HG02870 (cell line): ENCODE measurements around the gene NFE2L1.
"Not testable (repeated sequence)": the region's sequence is repeated elsewhere in the genome, so short reads cannot be mapped to it uniquely, and the experiment has no call there.

ENCODE experiments used
- ATAC-seq: cut with Tn5 transposase; IDR thresholded peaks from one replicate; pipeline ENCODE4 v1.9.1; 2021; ENCODE audit warnings: mild to moderate bottlenecking, moderate library complexity; ENCODE audit not compliant: unreplicated experiment

The NFE2L1 gene

DNA sequence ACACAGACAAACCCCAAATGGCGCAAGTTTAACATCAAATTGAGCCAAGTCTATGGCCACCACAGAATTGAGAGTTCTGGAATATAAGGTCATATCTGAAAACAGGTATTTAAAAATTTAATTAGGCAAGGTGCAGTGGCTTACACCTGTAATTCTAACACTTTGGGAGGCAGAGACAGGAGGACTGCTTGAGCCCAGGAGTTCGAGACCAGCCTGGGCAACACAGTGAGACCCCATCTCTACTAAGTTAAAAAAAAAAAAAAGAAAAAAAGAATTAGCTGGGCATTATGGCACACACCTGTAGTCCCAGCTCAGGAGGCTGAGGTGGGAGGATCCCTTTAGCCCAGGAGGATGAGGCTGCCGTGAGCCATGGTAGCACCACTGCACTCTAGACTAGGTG is 19.1 kb downstream of the NFE2L1 start:
- ATAC-seq: no peak

DNA sequence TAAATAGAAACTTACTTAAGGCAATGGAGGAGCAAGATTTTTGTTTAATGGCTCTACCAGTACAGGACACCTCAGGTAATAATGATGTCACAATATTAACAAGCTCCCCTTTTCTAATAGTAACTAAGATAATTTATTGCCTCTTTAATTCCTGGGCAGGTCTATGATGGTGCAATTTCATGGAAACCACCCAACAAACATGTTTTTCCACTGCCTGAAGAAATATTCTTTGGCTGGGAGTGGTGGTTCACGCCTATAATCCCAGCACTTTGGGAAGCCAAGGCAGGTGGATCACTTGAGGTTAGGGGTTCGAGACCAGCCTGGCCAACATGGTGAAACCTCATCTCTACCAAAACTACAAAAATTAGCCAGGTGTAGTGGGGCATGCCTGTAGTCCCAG is 19.6 kb downstream of the NFE2L1 start:
- ATAC-seq: not testable (repeated sequence)

DNA sequence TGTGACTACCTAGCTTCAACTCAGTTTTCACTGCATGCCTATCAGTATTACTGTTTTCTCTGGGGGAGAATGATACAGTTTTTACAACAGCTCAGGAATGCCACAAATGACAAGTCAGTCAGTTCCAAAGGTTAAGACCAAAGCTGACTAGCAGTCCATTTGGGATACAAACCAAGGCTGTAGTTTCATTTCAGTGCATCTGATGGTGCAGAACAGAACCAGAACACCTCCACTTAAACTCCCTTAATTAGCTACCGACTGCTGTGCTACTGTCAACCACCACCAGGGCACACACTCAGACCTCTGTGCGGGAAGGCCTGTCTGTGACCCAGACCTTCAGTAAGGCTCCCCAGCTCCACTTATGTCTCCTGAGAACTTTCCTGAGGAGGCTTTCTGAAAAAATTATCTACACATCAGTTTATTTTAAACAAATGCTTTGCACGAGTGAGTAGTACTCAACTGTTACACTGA is 20.4 kb downstream of the NFE2L1 start:
- no peak for ATAC-seq

DNA sequence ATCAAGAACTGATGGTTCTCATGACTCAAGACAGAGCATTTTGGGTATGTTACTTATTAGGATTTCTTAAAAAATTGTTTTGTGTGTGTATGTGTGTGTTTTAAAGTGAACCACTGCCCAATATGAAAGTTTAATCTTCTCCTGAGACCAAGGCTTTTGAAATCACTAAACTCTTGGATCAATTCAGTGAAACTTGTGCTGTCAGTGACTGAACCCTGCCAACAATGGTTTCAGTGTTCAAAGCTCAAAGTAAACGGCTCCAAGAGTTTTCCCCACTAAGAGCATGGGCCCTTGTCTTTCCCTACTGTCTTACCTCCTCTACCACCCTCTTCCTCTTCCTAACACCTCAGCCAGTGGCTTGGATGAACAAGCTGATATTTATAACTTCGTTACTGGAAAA is 22.0 kb downstream of the NFE2L1 start:
- ATAC-seq: no peak

GRCh38 chr17:48071654-48072053 is 23.5 kb downstream of the NFE2L1 start:
- no peak for ATAC-seq

- not testable (repeated sequence) for ATAC-seq
Observed at GRCh38 chr17:48072811-48073210, 24.7 kb downstream of the NFE2L1 start.

DNA sequence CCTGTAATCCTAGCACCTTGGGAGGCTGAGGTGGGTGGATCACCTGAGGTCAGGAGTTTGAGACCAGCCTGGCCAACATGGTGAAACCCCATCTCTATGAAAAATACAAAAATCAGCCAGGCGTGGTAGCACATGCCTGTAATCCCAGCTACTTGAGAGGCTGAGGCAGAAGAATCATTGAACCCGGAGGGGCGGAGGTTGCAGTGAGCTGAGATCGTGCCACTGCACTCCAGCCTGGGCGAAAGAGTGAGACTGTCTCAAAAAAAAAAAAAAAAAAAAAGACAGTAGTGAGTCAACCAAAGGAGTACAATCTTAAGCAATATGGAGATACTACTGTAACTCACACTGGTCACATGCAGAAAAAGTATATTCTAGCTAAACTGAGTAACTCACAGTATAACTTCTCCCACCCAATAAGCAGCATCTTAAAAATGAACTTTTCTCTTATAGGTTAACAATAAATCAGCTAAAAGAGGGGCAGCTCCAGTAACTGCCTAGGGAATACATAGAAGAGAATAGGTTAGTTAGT is 25.5 kb downstream of the NFE2L1 start:
- not testable (repeated sequence) for ATAC-seq

DNA sequence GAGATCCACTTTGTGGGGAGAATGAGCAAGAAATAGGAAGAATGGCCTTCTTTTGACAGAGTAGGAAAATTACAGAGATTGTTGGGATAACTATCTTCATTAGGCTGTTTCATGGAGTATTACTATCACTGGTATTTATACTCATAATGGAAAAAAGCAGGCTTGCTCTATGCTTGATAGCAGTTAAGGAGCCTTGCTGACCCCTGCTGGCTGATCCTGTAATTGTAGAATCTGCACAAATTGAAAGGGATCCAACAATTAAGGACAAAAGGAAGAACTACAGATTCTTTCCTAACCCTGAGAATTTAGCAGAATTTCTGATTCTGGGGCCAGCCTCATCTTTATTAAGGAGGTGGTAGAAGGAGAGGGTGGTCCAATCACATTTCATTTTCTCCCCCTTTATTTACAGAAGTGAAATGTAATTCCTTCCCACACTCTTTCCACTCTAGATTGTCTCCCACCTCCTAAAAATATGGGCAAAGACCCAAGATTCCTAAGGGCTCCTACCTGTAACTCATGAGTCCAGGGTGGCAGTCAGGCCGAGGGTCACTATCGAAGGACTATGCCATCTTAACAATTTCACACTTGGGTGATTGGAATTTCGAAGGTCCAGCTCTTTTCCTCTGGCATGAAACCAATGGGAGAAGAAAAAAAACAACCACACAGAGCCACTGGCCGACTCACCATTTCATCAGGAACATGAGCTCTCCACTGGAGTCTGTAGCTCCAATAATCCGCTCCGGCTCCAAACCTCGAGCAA is 26.3 kb downstream of the NFE2L1 start:
- no peak for ATAC-seq

DNA sequence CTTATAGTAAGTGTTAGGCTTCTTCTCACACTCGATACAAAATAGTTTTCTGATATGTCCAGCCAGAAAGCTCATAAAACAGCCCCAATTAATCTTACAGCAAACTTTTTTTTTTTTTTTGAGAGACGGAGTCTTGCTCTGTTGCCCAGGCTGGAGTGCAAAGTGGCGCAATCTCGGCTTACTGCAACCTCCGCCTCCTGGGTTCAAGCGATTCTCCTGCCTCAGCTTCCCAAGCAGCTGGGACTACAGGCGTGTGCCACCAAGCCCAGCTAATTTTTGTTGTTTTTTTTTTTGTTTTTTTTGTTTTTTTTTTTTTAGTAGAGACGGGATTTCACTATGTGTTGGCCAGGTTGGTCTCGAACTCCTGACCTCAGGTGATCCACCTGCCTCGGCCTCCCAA is 29.0 kb downstream of the NFE2L1 start:
- ATAC-seq: not testable (repeated sequence)

DNA sequence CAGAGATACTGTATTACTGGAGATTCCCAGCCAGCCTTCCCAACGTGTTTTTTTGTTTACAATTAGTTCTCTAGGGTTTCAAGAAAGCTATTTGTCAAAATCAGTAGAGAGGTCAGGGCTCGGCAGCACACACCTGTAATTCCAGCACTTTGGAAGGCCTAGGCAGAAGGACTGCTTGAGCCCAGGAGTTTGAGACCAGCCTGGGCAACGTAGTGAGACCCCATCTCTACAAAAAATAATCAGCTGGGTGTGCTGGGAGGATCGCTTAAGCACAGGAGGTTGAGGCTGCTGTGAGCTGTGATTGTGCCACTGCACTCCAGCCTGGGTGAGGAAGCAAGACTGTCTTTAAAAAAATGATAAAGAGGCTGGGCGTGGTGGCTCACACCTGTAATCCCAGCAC is 33.7 kb downstream of the NFE2L1 start:
- no peak for ATAC-seq

GRCh38 chr17:48084932-48085331 is 36.8 kb downstream of the NFE2L1 start:
- no peak for ATAC-seq

- ATAC-seq: no peak
Observed at GRCh38 chr17:48093341-48094045, 45.3 kb downstream of the NFE2L1 start.

DNA sequence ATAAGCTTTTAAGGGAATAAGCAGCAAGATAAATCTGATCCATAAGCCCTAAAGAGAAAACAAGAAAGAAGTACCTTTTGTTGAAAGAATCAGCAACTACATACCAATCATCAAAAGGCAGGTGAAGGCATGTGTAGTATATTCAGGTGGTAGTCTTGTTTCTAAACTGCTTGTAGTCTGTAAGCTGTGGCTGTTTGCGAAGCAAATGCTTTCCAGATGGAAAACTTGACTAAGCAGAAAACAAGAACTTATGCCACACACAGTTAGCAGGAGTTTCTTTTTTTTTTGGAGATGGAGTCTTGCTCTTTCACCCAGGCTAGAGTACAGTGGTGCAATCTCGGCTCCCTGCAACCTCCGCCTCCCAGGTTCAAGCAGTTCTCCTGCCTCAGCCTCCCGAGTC is 47.5 kb downstream of the NFE2L1 start:
- no peak for ATAC-seq

DNA sequence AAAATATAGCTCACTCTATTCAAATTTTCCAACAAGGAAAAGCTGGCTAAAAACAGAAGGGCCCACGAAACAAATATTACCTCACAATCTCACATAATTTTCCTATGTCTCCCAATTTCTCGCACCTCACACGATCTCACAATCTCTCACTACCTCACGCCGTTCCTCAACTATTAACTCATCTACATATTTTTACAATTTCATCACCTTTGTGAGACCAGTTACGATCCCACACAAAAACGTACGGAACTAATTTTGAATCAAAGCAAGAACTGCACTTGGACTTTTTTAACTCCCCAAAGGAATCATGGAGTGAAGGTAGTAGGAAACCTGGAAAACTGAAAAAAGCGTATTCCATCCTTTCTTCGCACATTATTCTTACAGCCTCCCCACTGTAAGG is 52.0 kb downstream of the NFE2L1 start:
- ATAC-seq: no peak

DNA sequence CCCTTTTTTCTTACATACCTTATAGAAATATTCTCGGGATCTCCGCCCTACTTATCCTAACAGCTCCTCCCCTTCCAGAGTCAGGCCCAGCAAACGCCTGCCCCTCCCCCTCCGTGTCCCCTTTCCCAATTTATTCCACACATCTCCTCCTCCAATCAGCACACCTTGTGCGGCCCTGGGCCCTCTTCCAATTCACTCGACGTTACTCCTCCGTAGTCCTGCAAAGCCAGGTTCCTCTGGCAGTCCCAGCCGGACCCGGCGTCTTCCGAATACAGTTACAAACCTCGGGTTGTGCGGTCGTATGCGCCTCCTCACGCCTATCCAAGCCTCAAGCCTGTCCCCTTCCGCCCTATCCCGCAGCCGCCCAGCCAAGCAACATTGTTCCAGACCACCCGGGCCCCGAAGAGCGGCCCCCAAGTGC is 52.4 kb downstream of the NFE2L1 start:
- ATAC-seq: peak; percentile 6

DNA sequence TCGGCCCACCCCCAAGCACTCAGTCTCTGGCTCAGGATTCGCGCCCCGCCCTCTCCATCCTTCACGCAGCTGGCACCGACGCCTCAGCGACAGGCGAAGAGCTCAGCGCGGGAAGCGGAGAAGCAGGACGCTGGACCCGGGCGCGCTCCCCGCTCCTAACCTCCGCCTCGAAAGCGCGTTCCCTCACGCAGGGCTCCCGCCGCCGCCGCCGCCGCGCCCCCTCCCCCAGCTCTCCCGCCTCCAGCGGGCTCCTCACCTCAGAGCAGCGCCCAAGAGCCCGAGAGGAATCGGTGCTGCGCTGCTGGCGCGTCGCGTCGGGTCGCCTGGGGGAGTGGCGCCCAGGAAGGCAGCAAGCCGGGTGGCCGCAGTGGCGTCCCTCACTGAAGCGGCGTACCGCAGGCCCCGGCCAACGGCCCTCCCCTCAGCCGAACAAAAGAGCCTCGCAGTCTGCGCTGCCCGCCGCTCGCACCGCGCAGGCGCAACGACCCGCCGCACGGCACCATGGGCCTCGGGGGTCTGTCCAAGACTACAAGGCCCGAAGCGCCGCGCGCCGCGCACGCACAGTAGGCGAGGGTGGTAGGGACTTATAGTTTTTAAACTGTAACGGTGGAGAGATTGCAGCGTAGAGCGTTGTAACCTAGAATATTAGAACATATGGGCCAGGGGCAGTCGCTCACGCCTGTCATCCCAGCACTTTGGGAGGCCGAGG is 53.0 kb downstream of the NFE2L1 start, which contains the start of gene CBX1:
Gene CBX1, minus strand, starts transcription at position 467 of the 709 bp plus-strand sequence. CDS start 24,474 bp downstream, outside the sequence.
- peak; percentile 87 for ATAC-seq

DNA sequence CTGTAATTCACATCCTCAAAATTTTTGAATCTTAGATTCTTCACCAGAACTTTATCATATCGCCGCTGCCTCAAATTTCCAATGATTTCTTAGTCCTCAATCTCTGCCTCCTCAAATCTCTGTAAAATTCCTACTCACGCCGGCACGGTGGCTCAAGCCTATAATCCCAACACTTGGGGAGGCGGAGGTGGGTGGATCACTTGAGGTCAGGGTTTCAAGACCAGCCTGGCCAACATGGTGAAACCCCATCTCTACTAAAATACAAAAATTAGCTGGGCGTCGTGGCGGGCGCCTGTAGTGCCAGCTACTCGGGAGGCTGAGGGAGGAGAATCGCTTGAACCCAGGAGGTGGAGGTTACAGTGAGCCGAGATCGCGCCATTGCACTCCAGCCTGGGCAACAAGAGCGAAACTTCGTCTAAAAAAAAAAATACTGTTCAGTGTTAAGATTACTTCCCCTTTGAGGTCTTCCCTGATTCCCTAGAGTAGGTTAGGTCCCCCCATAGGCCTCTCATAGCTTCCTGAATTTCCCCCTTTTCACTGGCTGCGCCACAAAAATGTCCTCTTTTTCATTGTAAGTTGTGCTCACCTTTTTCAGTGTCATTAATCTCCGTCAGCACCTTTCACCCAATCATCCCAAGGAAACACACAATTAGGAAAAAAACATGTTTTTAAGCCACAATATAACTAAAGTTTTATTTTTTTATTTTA is 54.0 kb downstream of the NFE2L1 start:
- no peak for ATAC-seq

GRCh38 chr17:48102798-48103715 is 54.9 kb downstream of the NFE2L1 start:
- no peak for ATAC-seq

DNA sequence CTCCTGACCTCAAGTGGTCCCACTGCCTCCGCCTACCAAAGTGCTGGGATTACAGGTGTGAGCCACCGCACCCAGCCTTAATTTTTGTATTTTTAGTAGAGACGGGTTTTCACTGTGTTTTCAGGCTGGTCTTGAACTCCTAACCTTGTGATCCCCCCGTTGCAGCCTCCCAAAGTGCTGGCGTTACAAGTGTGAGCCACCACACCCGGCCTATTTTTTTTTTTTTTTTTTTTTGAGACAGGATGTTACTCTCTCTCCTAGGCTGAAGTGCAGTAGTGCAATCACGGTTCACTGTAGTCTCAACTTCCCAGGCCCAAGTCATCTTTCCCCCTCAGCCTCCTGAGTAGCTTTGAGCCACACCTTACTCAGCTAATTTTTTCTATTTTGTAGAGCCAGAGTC is 56.3 kb downstream of the NFE2L1 start:
- no peak for ATAC-seq

DNA sequence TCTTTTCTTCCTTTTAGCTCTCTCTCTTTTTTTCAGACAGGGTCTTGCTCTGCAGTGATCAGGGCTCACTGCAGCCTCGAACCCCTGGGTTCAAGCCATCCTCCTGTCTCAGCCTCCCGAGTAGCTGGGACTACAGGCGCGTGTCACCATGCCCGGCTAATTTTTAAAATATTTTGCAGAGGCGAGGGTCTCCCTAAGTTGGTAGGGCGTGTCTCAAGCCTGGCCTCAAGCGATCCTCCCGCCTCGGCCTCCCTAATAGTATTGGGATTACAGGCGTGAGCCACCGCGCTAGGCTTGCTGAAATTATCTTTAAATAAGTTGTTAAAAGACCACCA is 58.6 kb downstream of the NFE2L1 start:
- no peak for ATAC-seq
